Fibroblast of mammary gland (primary cell): ENCODE results near the gene ADAMTS14.

ENCODE experiments used
- DNase-seq: peaks from one replicate; pipeline ENCODE4 v3.0.0-alpha.2; 2010; ENCODE audit warnings: low read depth
- H3K4me3 ChIP-seq: 2 replicates; pipeline ENCODE4 v1.5.1; 2011; ENCODE audit warnings: low read depth, mild to moderate bottlenecking, low read length, moderate library complexity; ENCODE audit not compliant: control insufficient read depth
- TF ChIP-seq, protein P1 (sequence below): conservative IDR thresholded peaks from 2 replicates; pipeline ENCODE4 v1.5.1; 2011; ENCODE audit warnings: low read depth, low read length, inconsistent platforms; ENCODE audit not compliant: control insufficient read depth, insufficient read depth

ADAMTS14 gene

DNA sequence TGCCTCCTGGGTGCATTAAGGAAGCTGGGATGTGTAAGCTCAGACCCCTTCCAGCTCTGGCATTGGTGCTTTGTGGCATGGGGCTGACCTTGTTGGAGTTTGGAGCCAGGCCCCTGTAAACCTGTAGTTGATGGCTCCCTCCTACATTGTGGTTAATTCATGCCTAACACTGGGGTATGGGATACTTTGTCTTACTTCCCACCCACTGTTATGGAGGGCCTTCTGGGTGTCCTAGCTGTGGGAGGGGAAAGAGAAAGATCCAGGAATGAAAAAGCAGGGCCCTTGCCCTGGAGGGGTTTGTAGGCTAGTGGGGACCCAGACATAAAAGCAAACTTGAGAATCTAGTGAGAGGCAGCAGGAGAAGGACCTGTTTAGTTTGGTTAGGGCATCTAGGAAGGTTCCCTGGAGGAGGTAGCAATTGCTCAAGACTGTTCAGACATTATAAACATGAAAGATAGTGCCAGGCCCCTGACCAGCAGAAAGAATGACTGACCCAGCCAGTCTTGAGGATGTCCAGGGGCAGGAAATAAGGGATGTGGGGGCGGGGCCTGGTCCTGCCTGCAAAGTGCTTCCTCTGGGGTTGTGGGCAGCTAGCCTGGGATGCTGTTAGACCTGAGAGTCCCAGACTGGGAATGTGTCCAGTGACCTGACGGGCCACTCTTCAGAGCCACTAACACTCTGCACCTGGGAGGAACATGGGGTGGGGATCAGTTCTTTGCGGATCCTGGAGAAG lies 6.6 kb downstream of the ADAMTS14 start:
- TF ChIP-seq, protein P1, sequence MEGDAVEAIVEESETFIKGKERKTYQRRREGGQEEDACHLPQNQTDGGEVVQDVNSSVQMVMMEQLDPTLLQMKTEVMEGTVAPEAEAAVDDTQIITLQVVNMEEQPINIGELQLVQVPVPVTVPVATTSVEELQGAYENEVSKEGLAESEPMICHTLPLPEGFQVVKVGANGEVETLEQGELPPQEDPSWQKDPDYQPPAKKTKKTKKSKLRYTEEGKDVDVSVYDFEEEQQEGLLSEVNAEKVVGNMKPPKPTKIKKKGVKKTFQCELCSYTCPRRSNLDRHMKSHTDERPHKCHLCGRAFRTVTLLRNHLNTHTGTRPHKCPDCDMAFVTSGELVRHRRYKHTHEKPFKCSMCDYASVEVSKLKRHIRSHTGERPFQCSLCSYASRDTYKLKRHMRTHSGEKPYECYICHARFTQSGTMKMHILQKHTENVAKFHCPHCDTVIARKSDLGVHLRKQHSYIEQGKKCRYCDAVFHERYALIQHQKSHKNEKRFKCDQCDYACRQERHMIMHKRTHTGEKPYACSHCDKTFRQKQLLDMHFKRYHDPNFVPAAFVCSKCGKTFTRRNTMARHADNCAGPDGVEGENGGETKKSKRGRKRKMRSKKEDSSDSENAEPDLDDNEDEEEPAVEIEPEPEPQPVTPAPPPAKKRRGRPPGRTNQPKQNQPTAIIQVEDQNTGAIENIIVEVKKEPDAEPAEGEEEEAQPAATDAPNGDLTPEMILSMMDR: no peak
- no peak for DNase-seq
- H3K4me3 ChIP-seq: no peak overlapping the region

DNA sequence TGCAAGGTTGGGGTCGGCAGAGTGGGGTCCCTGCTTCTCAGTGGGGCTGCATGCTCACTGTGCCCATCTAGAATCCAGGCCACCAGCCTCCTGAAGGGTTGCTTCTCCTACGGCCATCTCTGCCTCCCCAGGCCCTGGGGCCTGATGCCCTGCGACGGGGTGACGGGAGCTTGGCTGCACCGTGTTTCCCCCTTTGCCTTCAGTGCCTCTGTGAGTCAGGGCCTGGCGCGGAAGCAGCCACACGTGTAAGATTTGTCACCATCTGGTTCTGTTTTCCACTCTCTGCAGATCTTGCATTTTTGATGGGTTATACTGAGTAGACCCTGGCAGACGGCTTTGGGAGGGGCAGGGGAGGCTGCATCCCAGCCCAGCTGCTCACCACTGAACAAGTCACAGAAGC lies 7.2 kb downstream of the ADAMTS14 start:
- TF ChIP-seq, protein P1: no peak
- peak; percentile 92 for DNase-seq
- H3K4me3 ChIP-seq: no peak overlapping the region

DNA sequence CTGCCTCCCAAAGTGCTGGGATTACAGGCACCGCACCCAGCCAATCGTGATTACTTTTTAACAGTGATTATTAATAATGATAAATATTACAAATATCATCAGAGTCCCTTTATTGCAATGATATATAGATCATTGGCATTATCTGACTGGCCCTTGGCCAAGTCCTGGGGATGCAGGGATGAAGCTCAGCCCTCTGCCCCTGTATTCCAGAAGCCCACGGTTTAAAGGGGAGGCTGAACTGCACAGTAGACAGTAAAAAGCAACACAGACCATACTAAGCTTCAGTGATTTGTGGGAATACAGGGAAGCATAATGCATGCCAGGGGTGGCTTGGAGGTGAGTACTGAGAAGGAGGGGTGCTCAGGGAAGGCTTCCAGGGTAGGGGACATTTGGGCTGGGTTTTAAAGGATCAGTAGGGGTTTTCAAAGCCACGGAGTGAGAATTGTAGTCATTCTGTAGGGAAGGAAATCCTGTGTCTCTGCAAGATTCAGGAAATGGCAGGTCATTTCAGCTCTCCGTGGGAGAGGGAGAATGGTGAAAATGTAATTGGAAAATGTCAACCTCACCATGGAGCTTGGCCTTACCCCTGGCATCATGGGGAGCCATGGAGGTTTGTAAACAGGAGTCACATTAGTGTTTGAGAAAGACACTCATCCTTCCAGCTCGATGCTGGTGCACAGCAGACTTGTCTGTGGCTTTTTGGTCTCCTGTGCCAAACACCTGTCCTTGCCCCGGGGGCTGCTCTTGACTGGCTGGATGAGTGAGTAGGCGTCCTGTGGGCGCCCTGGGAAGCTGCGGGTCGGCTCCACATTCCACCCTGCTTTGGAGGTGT lies 8.8 kb downstream of the ADAMTS14 start:
- DNase-seq: no peak
- no peak overlapping the region for H3K4me3 ChIP-seq
- TF ChIP-seq, protein P1: no peak

DNA sequence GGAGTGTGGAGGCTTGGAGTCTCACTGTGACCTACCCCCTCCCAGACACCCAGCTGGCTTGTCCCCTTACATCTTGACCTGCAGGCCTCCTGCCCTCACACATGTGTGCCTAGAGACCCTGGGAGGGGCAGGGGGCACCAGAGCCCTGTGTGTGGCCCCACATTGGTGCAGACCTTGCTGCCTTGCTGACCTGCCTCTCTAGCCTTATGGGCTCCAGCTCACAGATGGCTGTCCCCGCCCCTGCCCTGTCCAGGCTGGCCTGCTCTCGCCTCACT lies 9.4 kb downstream of the ADAMTS14 start:
- TF ChIP-seq, protein P1: no peak
- no peak for DNase-seq
- no peak overlapping the region for H3K4me3 ChIP-seq

DNA sequence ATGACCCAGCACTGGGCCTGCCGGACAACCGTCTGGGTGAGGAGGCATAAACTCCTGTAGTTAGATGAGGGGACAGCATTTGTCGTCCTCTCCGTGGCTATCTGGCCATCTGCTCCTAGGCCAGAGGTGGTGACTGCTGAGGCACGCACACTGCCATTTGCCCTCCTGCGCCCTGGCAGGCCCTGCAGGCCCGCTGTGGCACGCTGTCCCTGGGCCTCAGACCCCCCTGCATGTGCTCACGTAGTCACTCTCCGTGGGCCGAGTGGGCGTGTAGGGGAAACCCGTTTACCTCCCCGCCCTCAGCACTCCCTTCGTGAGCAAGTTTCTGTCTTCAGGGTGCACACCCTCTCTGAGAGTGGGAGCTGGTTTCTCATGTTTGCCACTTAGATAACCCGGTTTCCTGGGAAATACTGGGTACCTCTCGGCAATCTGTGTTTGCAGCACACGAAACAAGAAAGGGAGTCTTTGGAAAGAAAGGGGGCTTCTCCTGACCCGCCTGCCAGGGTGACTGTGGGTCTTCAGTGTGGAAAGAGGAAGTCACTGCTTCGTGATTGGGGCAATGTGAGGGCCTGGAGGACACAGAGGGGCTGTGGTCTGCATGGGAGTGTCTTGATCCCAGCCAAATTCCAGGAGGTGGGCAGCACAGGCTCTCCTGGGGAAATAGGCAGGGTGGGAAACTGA lies 10.8 kb downstream of the ADAMTS14 start:
- no peak overlapping the region for H3K4me3 ChIP-seq
- TF ChIP-seq, protein P1: no peak
- DNase-seq: no peak

DNA sequence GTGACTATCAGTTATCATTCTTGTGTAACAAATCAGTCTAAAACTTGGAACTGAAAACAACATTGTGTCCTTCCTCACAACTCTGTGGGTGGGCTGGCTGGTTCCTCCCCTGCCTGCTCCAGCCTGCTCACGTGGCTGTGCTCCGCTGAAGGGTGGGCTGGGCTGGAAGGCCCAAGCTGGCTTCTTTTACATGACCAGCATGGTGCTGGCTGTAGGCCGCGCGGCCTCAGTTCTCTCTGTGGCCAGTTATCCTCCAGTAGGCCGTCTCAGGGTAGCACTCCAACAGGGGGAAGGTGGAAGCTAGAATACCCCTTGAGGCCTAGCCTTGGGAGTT lies 11.3 kb downstream of the ADAMTS14 start:
- H3K4me3 ChIP-seq: no peak overlapping the region
- TF ChIP-seq, protein P1: no peak
- no peak for DNase-seq
